ENCODE results near the gene EIF3C. TPM values are rescaled to one million over a fixed set of nuclear protein-coding genes. Genes with fewer than 3 reads are reported as not detected.
A peak's percentile ranks its signal among the peaks of the same experiment; 100 is the strongest.
"Not testable (repeated sequence)": the region's sequence is repeated elsewhere in the genome, so short reads cannot be mapped to it uniquely, and the experiment has no call there.

The EIF3C gene
- total RNA-seq (2014; rRNA removed; shearing (Covaris generic)): 186 and 197 TPM in 2 replicates
- 546 and 597 TPM in 2 replicates for polyA plus RNA-seq (2015; cell fraction: cytosol; rRNA removed)
- 169 and 203 TPM in 2 replicates for polyA plus RNA-seq (2015; cell fraction: nucleus; rRNA removed)

GRCh38 chr16:28711220-28712083, at the start of gene EIF3C:
Gene EIF3C, plus strand, starts transcription at chr16:28711464. Its CDS starts 223 bp downstream, at chr16:28711687.
- DNase-seq (ENCODE audit: low read depth, low spot score); in situ Hi-C loops (cut with HindIII; ENCODE audit: low pct_unique_long_range_greater_than_20kb, low sequenced_read_pairs): not testable (repeated sequence)

- not testable (repeated sequence) for DNase-seq (ENCODE audit: low read depth, low spot score)
Measured at GRCh38 chr16:28666264-28666663, 45.0 kb upstream of the EIF3C start.

GRCh38 chr16:28667480-28667879, 43.8 kb upstream of the EIF3C start:
- DNase-seq (ENCODE audit: low read depth, low spot score); in situ Hi-C loops (cut with HindIII; ENCODE audit: low pct_unique_long_range_greater_than_20kb, low sequenced_read_pairs): not testable (repeated sequence)

More at GRCh38 chr16:28666264-28666663, 45.0 kb upstream of the EIF3C start:
- in situ Hi-C loops (cut with HindIII; ENCODE audit: low pct_unique_long_range_greater_than_20kb, low sequenced_read_pairs): not testable (repeated sequence)

- DNase-seq (ENCODE audit: low read depth, low spot score); in situ Hi-C loops (cut with HindIII; ENCODE audit: low pct_unique_long_range_greater_than_20kb, low sequenced_read_pairs): not testable (repeated sequence)
Measured at GRCh38 chr16:28668199-28668598, 43.1 kb upstream of the EIF3C start.

GRCh38 chr16:28688327-28688952, 22.8 kb upstream of the EIF3C start:
- DNase-seq (ENCODE audit: low read depth, low spot score); in situ Hi-C loops (cut with HindIII; ENCODE audit: low pct_unique_long_range_greater_than_20kb, low sequenced_read_pairs): not testable (repeated sequence)

- DNase-seq (ENCODE audit: low read depth, low spot score); in situ Hi-C loops (cut with HindIII; ENCODE audit: low pct_unique_long_range_greater_than_20kb, low sequenced_read_pairs): not testable (repeated sequence)
Measured at GRCh38 chr16:28689425-28689824, 21.8 kb upstream of the EIF3C start.

- DNase-seq (ENCODE audit: low read depth, low spot score); in situ Hi-C loops (cut with HindIII; ENCODE audit: low pct_unique_long_range_greater_than_20kb, low sequenced_read_pairs): not testable (repeated sequence)
Measured at GRCh38 chr16:28691722-28692121, 19.5 kb upstream of the EIF3C start.

- in situ Hi-C loops (cut with HindIII; ENCODE audit: low pct_unique_long_range_greater_than_20kb, low sequenced_read_pairs); DNase-seq (ENCODE audit: low read depth, low spot score): not testable (repeated sequence)
Measured at GRCh38 chr16:28693257-28693950, 17.9 kb upstream of the EIF3C start.

GRCh38 chr16:28699792-28700191, 11.5 kb upstream of the EIF3C start:
- in situ Hi-C loops (cut with HindIII; ENCODE audit: low pct_unique_long_range_greater_than_20kb, low sequenced_read_pairs): not testable (repeated sequence)

GRCh38 chr16:28700349-28700748, 10.9 kb upstream of the EIF3C start:
- in situ Hi-C loops (cut with HindIII; ENCODE audit: low pct_unique_long_range_greater_than_20kb, low sequenced_read_pairs): not testable (repeated sequence)
- DNase-seq (ENCODE audit: low read depth, low spot score): peak; percentile 0

More at GRCh38 chr16:28699792-28700191, 11.5 kb upstream of the EIF3C start:
- not testable (repeated sequence) for DNase-seq (ENCODE audit: low read depth, low spot score)

- in situ Hi-C loops (cut with HindIII; ENCODE audit: low pct_unique_long_range_greater_than_20kb, low sequenced_read_pairs); DNase-seq (ENCODE audit: low read depth, low spot score): not testable (repeated sequence)
Measured at GRCh38 chr16:28701384-28701783, 9.9 kb upstream of the EIF3C start.

- DNase-seq (ENCODE audit: low read depth, low spot score); in situ Hi-C loops (cut with HindIII; ENCODE audit: low pct_unique_long_range_greater_than_20kb, low sequenced_read_pairs): not testable (repeated sequence)
Measured at GRCh38 chr16:28704246-28704645, 7.0 kb upstream of the EIF3C start.

GRCh38 chr16:28722852-28723650, 11.8 kb downstream of the EIF3C start:
- DNase-seq (ENCODE audit: low read depth, low spot score); in situ Hi-C loops (cut with HindIII; ENCODE audit: low pct_unique_long_range_greater_than_20kb, low sequenced_read_pairs): not testable (repeated sequence)

- in situ Hi-C loops (cut with HindIII; ENCODE audit: low pct_unique_long_range_greater_than_20kb, low sequenced_read_pairs); DNase-seq (ENCODE audit: low read depth, low spot score): not testable (repeated sequence)
Measured at GRCh38 chr16:28731253-28731652, 20.0 kb downstream of the EIF3C start.

- in situ Hi-C loops (cut with HindIII; ENCODE audit: low pct_unique_long_range_greater_than_20kb, low sequenced_read_pairs); DNase-seq (ENCODE audit: low read depth, low spot score): not testable (repeated sequence)
Measured at GRCh38 chr16:28732455-28733124, 21.3 kb downstream of the EIF3C start.

GRCh38 chr16:28739787-28740186, 28.5 kb downstream of the EIF3C start:
- in situ Hi-C loops (cut with HindIII; ENCODE audit: low pct_unique_long_range_greater_than_20kb, low sequenced_read_pairs): not testable (repeated sequence)

More at GRCh38 chr16:28739787-28740186, 28.5 kb downstream of the EIF3C start:
- DNase-seq (ENCODE audit: low read depth, low spot score): not testable (repeated sequence)
